Measurements from ENCODE around the gene PRKACB.

GRCh38 chr1:84269306-84269705, 125.2 kb downstream of the PRKACB start:
- TF ChIP-seq SIN3A (conservative IDR thresholded peaks at IDR 0.05 in 1 of 2, IDR thresholded peaks at IDR 0.05 in 1 of 2; ENCODE audit: low read depth in 1 of 2, low read length in 2 of 2) (no peak), POLR2AphosphoS5 (IDR thresholded peaks at IDR 0.05; ENCODE audit: low read depth, low read length) (no peak), CREB1 (IDR thresholded peaks at IDR 0.05) (no peak), MAX (IDR thresholded peaks at IDR 0.05) (no peak), JUN (IDR thresholded peaks at IDR 0.05; ENCODE audit: low read depth, low read length) (no peak), SIX5 (IDR thresholded peaks at IDR 0.05; ENCODE audit: low read depth, low read length) (no peak), CTCF (IDR thresholded peaks at IDR 0.05; ENCODE audit: control extremely low read depth in 1 of 3, insufficient read depth in 1 of 3, low read depth in 1 of 3, low read length in 3 of 3) (no peak), POLR2A (IDR thresholded peaks at IDR 0.05; ENCODE audit: control extremely low read depth in 1 of 2, low read depth in 2 of 2, low read length in 2 of 2) (no peak), USF2 (IDR thresholded peaks at IDR 0.05; ENCODE audit: low read length) (no peak), TBP (IDR thresholded peaks at IDR 0.05; ENCODE audit: low read depth, low read length) (no peak), EZH2 (IDR thresholded peaks at IDR 0.05; ENCODE audit: low read depth, low read length, severe bottlenecking) (no peak), CEBPB (IDR thresholded peaks at IDR 0.05; ENCODE audit: low read depth, low read length) (no peak), JUND (IDR thresholded peaks at IDR 0.05; ENCODE audit: low read length) (no peak), ATF2 (IDR thresholded peaks at IDR 0.05; ENCODE audit: low read length) (no peak)

Measured in H1 (cell line).